IPS DF 19.7 (cell line): ENCODE results near the gene SNRPA.
A peak's percentile ranks its signal among the peaks of the same experiment; 100 is the strongest.

Experiments used
- DNase-seq: peaks from one replicate; pipeline ENCODE4 v3.0.0-alpha.2; 2013; ENCODE audit warnings: low read depth, low spot score

SNRPA gene

DNA sequence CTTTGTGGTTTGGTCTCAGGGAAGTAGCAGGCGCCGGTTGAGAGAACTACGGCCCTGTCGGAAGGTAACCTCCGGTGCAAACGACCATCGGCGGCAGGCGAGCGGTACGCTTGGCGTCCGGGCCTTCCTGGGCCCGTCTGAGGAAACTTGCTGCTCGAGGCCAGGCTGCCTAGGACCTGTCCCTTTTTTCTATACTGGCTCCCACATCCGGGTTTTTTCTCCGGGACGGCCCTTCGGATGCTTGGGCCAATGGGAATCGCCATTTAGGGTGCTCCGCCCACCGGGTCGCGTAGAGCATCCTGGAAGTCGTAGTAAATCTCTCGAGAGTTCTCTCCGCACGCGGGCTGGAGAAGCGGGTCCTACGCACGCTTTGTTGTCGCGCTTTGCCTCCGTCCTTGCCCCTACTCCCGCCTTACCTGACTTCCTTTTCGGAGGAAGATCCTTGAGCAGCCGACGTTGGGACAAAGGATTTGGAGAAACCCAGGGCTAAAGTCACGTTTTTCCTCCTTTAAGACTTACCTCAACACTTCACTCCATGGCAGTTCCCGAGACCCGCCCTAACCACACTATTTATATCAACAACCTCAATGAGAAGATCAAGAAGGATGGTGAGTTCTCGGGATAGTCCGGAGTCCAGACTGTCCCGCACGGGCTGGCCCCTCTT, at the start of gene SNRPA:
Gene SNRPA (plus strand): TSS at position 330 of the 664 bp plus-strand sequence. CDS start 206 bp downstream, at position 536.
- DNase-seq = peak; percentile 91

DNA sequence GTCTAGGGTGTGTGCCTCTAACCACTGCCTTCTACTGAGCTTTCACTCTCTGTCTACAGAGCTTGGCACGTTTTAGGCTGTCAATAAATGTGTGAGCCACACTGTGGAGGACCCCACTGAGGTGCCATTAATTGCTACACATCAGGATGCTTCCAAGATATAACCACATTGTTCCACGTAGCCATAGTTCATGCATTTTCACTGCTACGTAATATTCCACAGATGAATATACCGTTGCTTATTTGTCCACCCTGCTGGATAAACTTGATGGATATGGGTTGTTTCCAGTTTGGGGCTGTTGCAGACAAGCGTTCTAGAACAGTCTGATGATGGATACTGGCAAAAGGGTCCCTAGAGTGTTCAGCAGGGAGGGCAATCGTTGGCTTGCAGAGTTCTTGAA, 49.2 kb upstream of the SNRPA start:
- DNase-seq = no peak

DNA sequence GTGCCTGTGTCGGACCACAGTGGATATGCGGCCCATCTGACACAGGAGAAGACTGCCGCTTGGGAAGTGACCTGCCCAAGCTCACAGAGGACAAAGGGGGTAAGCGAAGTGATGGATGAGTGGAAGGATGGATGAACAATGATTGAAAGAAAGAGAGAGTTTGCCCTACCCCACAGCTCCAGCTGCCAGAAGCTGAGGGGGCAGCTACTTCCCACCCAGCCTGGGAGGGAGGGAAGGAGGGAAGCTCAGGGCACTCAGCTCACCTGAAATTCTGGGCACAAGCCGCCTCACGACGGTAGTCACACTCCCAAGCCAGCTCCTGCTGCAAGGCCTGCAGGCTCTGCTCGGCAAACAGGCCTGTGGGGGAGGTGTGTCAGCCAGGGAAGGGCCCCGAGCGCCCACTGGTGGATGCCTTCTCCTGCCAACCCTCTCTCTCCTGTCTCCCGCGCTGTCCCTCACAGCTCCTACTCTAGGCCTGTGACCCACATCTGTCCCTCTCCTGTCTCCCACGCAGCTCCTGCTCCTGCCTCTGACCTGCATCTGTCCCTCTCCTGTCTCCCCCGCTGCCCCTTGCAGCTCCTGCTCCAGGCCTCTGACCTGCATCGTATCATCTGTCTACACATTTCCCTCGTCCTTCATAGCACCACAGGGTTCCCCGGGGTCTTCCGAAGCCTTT, 48.5 kb upstream of the SNRPA start:
- no peak for DNase-seq

DNA sequence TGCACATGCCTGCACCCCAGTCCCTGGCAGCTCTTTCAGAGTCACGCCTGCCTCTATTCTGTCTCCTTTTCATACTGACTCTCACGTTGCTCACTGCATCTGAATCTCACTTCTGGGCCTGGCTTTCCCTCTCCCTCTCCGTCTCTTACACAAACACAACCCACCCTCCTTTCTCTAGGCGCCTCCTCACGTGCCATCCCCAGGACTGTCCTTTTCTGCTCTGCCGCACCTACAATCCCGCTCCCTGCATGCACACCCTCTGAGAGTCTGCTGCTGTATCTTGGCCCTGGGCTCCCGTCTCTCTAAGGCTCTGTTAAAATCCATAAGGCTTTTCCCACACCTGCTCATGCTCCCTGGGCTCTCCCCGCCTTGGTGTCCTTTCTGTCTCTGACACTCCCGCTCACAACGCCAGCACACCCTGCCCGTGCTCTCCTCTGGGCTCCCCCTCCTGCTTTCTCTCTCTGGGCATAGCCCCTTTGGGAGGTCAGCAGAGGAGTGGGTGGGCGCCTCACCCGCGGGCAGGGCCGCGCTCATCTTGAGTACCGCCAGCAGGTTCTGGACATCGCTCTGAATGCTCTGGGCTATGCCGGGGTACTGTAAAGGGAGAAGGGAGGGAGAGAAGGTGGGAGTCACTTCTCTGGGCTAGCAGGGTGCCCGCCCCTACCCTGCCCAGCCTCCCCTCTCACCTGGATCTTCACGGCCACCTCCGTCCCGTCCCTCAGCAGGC, 47.8 kb upstream of the SNRPA start:
- DNase-seq = no peak

GRCh38 chr19:40704491-40705361, 46.3 kb upstream of the SNRPA start:
- no peak for DNase-seq

DNA sequence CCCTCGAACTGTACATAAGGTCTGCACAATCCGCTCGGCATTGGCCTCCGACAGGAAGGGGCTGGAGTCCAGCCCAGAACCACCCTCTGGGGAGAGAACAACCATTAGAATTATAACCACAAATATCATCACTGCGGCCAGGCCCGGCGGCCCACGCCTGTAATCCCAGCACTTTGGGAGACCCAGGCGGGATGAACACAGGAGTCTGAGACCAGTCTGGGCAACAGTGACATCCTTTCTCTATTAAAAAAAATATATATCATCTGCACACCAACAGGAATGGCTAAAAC, 45.7 kb upstream of the SNRPA start:
- DNase-seq = no peak

GRCh38 chr19:40705950-40706619, 44.9 kb upstream of the SNRPA start:
- DNase-seq = no peak

DNA sequence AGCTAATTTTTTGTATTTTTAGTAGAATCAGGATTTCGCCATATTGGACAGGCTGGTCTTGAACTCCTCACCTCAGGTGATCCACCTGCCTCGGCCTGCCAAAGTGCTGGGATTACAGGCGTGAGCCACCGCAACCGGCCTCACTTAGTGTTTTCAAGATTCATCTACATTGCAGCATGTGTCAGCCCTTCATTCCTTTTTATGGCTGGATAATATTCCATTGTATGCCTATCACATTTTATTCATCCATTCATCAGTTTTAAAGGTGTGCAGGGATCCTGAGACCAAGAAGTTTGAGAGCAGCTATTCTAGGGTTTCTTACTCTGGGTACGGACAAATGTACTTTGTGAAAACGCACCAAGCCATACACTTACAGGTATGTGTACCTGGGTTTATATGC, 43.4 kb upstream of the SNRPA start:
- DNase-seq = no peak

DNA sequence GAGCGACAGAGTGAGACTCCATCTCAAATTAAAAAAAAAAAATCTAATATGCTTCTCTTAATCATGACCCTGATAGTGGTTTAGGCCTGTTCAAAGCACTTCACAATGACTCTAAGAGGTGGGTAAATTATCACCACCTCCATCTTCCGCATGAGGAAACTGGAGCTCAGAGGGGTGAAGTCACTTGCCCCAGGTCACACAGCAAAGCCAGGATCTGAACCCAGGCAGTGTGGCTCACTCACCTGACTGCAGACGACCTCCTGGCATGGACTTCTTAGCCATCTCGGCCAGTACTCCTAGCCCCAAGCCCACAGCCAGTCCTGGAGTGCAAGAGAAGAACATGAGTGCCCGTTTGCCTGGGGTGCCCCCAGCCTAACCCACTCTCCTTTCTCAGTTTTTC, 41.2 kb upstream of the SNRPA start:
- DNase-seq = no peak

- no peak for DNase-seq
These were observed 37.1 kb upstream of the SNRPA start for GRCh38 chr19:40713939-40714338.

- no peak for DNase-seq
These were observed 36.3 kb upstream of the SNRPA start for GRCh38 chr19:40714441-40715299.

DNA sequence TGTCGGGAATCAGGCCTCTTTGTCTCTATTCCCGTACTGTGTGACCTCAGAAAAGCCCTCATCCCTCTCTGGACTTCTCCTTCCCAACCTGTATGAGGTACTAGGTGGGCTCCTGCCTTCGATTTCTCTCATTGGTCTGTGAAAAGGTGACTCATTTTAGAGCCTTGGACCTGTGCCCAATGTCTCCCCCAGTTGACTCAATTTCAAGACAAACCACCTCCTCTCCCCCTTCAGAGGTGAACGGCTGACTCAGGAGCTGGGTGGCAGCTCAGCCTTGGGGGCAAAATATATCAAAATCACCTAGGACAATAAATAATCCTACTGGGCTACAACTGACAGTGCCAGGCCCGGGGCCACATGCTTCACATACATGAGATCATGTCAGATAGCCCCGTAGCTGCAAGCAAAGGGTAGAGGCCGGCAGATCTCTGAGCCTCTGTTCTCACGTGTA, 34.9 kb upstream of the SNRPA start:
- no peak for DNase-seq

DNA sequence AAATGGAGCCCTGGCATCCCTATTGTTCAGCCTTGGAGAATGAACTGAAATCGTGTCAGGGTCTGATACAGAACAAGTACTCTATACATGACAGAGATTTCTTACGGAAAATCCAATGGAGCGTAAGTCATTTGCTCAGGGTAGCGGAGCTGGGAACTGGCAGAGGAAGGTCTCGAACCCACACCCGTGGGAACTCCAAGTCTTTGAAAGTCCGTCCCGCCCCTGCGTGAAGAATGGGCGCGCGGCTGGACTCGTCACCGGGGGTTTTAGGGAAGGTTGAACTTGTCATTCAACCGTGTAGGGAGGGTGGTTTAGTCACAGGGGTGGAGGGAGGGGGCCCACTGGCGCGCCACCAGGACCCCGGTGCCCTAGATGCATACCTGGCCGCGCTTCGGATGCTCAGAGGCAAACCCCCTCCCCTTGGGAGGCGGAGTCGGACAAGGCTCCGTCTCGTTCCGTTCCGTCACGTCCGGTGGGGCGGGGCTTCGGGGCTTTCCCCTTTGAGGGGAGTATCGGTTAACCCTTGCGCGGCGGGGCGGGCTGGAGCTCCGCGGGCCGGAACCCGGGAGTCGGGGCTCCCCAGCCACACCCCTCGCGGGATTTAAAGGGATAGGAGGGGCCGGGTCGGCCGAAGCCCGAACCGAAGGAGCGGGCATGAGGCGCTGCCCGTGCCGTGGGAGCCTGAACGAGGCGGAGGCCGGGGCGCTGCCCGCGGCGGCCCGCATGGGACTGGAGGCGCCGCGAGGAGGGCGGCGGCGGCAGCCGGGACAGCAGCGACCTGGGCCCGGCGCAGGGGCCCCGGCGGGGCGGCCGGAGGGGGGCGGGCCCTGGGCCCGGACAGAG, 34.3 kb upstream of the SNRPA start, which contains the start of the genes COQ8B and ITPKC:
Gene COQ8B (minus strand): TSS at position 405 of the 843 bp plus-strand sequence. CDS start 2,254 bp downstream, outside the sequence.
Gene ITPKC (plus strand): TSS at position 631 of the 843 bp plus-strand sequence. CDS start 24 bp downstream, at position 655.
- DNase-seq = peak; percentile 89

DNA sequence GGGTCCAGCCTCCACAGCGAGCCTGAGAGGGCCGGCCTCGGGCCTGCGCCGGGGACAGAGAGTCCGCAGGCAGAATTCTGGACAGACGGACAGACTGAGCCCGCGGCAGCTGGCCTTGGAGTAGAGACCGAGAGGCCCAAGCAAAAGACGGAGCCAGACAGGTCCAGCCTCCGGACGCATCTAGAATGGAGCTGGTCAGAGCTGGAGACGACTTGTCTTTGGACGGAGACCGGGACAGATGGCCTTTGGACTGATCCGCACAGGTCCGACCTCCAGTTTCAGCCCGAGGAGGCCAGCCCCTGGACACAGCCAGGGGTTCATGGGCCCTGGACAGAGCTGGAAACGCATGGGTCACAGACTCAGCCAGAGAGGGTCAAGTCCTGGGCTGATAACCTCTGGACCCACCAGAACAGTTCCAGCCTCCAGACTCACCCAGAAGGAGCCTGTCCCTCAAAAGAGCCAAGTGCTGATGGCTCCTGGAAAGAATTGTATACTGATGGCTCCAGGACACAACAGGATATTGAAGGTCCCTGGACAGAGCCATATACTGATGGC, 33.6 kb upstream of the SNRPA start:
- no peak for DNase-seq

GRCh38 chr19:40717880-40718773, 32.9 kb upstream of the SNRPA start:
- no peak for DNase-seq

GRCh38 chr19:40718774-40719391, 32.1 kb upstream of the SNRPA start:
- no peak for DNase-seq

GRCh38 chr19:40719414-40719894, 31.5 kb upstream of the SNRPA start:
- no peak for DNase-seq
